ENCODE data around the gene LRMDA. TPM values are rescaled to one million over a fixed set of nuclear protein-coding genes. Genes with fewer than 3 reads are reported as not detected.

Gene LRMDA
- total and polyA plus RNA-seq, 2 of the 8 experiments (the other 6 are each of a cell fraction or from before 2014, with no cell fraction given), result 0.86 to 2.8 TPM

- no peak for TF ChIP-seq JUND (IDR thresholded peaks at IDR 0.05; ENCODE audit: low read length)
These were observed 30.5 kb downstream of the LRMDA start (continued) for GRCh38 chr10:75461672-75462649.
